ENCODE measurements around the gene PRR7. TPM values are rescaled to one million over a fixed set of nuclear protein-coding genes. Genes with fewer than 3 reads are reported as not detected.

Gene PRR7
- total RNA-seq, 1 experiment from 2014 or later = 28.6 TPM

GRCh38 chr5:177497292-177498012 is 50.8 kb downstream of the PRR7 start, which contains the start of gene PDLIM7:
Gene PDLIM7, minus strand, starts transcription at chr5:177497604. Its CDS starts 1,092 bp downstream, at chr5:177496512.
- peak; percentile 97 for DNase-seq (ENCODE audit: low spot score)

- DNase-seq (ENCODE audit: low spot score) = no peak
Measured at GRCh38 chr5:177498013-177498787, 51.6 kb downstream of the PRR7 start.

- DNase-seq (ENCODE audit: low spot score) = no peak
Measured at GRCh38 chr5:177499842-177500241, 53.2 kb downstream of the PRR7 start.

- peak; percentile 85 for DNase-seq (ENCODE audit: low spot score)
Measured at GRCh38 chr5:177500685-177501522, 54.3 kb downstream of the PRR7 start.

- DNase-seq (ENCODE audit: low spot score) = no peak
Measured at GRCh38 chr5:177501874-177502678, 55.5 kb downstream of the PRR7 start.

GRCh38 chr5:177502886-177503285 is 56.3 kb downstream of the PRR7 start:
- no peak for DNase-seq (ENCODE audit: low spot score)

- DNase-seq (ENCODE audit: low spot score) = no peak
Measured at GRCh38 chr5:177503351-177504085, 56.9 kb downstream of the PRR7 start.

GRCh38 chr5:177504086-177505056 is 57.8 kb downstream of the PRR7 start:
- DNase-seq (ENCODE audit: low spot score) = no peak

- DNase-seq (ENCODE audit: low spot score) = no peak
Measured at GRCh38 chr5:177505075-177505474, 58.5 kb downstream of the PRR7 start.

Other genes starting within 250 kb of the PRR7 start
- 22.5 and 28.1 TPM in 2 replicates for gene RAB24, start 143.1 kb upstream of the PRR7 start, total RNA-seq (2014; rRNA removed; shearing (Covaris generic))
- 487 and 500 TPM in 2 replicates for gene PRELID1, start 143.0 kb upstream of the PRR7 start, total RNA-seq (2014; rRNA removed; shearing (Covaris generic))
- gene MXD3, start 134.9 kb upstream of the PRR7 start, total RNA-seq (2014; rRNA removed; shearing (Covaris generic)) = 34.7 and 74.3 TPM in 2 replicates
- 745 and 800 TPM in 2 replicates for gene LMAN2, start 95.1 kb upstream of the PRR7 start, total RNA-seq (2014; rRNA removed; shearing (Covaris generic))
- 26.2 and 28.1 TPM in 2 replicates for gene RGS14, start 88.9 kb upstream of the PRR7 start, total RNA-seq (2014; rRNA removed; shearing (Covaris generic))
- not detected in 2 replicates for gene SLC34A1, start 62.4 kb upstream of the PRR7 start, total RNA-seq (2014; rRNA removed; shearing (Covaris generic))
- not detected in 2 replicates for gene PFN3, start 46.2 kb upstream of the PRR7 start, total RNA-seq (2014; rRNA removed; shearing (Covaris generic))
- gene F12, start 37.2 kb upstream of the PRR7 start, total RNA-seq (2014; rRNA removed; shearing (Covaris generic)) = 5.8 and 7.3 TPM in 2 replicates
- gene GRK6, start 20.1 kb upstream of the PRR7 start, total RNA-seq (2014; rRNA removed; shearing (Covaris generic)) = 37.7 and 51.9 TPM in 2 replicates
- 140 and 153 TPM in 2 replicates for gene DBN1, start 26.8 kb downstream of the PRR7 start, total RNA-seq (2014; rRNA removed; shearing (Covaris generic))
- 127 and 138 TPM in 2 replicates for gene PDLIM7, start 50.8 kb downstream of the PRR7 start, total RNA-seq (2014; rRNA removed; shearing (Covaris generic))
- gene DOK3, start 63.0 kb downstream of the PRR7 start, total RNA-seq (2014; rRNA removed; shearing (Covaris generic)) = 0.08 and 1.1 TPM in 2 replicates
- gene DDX41, start 70.1 kb downstream of the PRR7 start, total RNA-seq (2014; rRNA removed; shearing (Covaris generic)) = 106 and 122 TPM in 2 replicates
- 7.5 and 14.5 TPM in 2 replicates for gene FAM193B, start 107.7 kb downstream of the PRR7 start, total RNA-seq (2014; rRNA removed; shearing (Covaris generic))
- 151 and 191 TPM in 2 replicates for gene TMED9, start 145.4 kb downstream of the PRR7 start, total RNA-seq (2014; rRNA removed; shearing (Covaris generic))
- gene B4GALT7, start 153.3 kb downstream of the PRR7 start, total RNA-seq (2014; rRNA removed; shearing (Covaris generic)) = 35.6 and 40.4 TPM in 2 replicates